ENCODE measurements around the gene AP3B1.

DNA sequence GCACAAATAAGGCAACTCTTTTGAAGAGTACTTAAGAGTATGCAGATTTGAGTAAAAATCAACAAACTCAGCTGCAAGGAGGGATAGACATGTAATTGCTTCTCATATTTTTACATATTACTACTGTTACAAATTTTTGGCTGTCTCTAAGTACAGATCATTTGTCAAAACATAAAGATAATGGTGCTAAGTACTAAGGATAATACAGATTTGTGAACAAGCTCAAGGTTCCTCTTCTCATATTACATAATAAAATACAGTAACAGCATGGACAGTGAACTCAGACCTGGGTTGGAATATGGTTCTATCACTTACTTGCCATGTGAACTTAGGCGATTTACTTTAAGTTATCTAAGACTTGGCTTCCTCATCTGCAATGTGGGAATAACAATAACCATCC is 168.0 kb downstream of the AP3B1 start:
- TF ChIP-seq, protein P1, sequence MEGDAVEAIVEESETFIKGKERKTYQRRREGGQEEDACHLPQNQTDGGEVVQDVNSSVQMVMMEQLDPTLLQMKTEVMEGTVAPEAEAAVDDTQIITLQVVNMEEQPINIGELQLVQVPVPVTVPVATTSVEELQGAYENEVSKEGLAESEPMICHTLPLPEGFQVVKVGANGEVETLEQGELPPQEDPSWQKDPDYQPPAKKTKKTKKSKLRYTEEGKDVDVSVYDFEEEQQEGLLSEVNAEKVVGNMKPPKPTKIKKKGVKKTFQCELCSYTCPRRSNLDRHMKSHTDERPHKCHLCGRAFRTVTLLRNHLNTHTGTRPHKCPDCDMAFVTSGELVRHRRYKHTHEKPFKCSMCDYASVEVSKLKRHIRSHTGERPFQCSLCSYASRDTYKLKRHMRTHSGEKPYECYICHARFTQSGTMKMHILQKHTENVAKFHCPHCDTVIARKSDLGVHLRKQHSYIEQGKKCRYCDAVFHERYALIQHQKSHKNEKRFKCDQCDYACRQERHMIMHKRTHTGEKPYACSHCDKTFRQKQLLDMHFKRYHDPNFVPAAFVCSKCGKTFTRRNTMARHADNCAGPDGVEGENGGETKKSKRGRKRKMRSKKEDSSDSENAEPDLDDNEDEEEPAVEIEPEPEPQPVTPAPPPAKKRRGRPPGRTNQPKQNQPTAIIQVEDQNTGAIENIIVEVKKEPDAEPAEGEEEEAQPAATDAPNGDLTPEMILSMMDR (IDR thresholded peaks at IDR 0.05), result no peak
- TF ChIP-seq POLR2A (IDR thresholded peaks at IDR 0.05), result no peak
